ENCODE data around the gene HTR4.

The HTR4 gene

DNA sequence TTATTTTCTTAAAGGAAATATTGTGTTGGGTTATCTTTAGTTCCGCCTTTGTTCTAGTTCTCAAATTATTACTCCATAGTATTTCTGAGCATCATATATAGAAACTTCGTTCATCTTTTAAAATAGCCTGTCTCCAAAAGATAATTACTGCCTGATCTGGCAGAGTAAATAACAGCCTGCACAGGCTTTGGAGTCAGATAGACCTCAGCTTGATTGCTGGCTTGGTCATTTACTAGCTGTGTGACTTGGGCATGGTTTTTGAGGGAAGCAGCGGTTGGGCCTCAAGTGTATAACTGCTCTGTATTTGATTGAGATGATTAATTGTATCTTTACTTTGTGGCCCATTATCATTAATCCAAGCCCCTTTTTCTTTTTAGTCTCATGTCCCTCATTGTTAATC is 220.5 kb downstream of the HTR4 start:
- peaks cover 8% of the 10 kb centered on the region for H3K4me1 Mint-ChIP-seq
- peaks cover 96% of the 10 kb centered on the region for H3K36me3 Mint-ChIP-seq
- no peak for ATAC-seq
- no peak overlapping the region for H3K27ac Mint-ChIP-seq
- no peak for DNase-seq (ENCODE audit: low spot score in 2 of 2)
- H3K9me3 Mint-ChIP-seq = no peaks in the 10 kb centered on the region
- no peak overlapping the region for H3K4me3 Mint-ChIP-seq
